22Rv1 (cell line): ENCODE results near the gene DCBLD2.

ENCODE experiments used
- H3K27ac ChIP-seq: fragments of 450-650 bp; 2 replicates; pipeline ENCODE4 v1.5.1; 2017
- ZFX ChIP-seq: fragments of 450-650 bp; IDR thresholded peaks from 2 replicates; pipeline ENCODE4 v1.6.1; 2017; ENCODE audit warnings: antibody characterized with exemption, borderline replicate concordance
- TF ChIP-seq, protein P1 (sequence below): fragments of 450-650 bp; IDR thresholded peaks from 2 replicates; pipeline ENCODE4 v1.5.1; 2017; ENCODE audit warnings: mild to moderate bottlenecking

Gene DCBLD2, protein sequence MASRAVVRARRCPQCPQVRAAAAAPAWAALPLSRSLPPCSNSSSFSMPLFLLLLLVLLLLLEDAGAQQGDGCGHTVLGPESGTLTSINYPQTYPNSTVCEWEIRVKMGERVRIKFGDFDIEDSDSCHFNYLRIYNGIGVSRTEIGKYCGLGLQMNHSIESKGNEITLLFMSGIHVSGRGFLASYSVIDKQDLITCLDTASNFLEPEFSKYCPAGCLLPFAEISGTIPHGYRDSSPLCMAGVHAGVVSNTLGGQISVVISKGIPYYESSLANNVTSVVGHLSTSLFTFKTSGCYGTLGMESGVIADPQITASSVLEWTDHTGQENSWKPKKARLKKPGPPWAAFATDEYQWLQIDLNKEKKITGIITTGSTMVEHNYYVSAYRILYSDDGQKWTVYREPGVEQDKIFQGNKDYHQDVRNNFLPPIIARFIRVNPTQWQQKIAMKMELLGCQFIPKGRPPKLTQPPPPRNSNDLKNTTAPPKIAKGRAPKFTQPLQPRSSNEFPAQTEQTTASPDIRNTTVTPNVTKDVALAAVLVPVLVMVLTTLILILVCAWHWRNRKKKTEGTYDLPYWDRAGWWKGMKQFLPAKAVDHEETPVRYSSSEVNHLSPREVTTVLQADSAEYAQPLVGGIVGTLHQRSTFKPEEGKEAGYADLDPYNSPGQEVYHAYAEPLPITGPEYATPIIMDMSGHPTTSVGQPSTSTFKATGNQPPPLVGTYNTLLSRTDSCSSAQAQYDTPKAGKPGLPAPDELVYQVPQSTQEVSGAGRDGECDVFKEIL

GRCh38 chr3:98901392-98902350 is at the start of gene DCBLD2:
Gene DCBLD2, minus strand, starts transcription at chr3:98901695. Its CDS starts 369 bp downstream, at chr3:98901326.
- peak within 1 kb of the TSS; percentile 73 for H3K27ac ChIP-seq
- TF ChIP-seq, protein P1, sequence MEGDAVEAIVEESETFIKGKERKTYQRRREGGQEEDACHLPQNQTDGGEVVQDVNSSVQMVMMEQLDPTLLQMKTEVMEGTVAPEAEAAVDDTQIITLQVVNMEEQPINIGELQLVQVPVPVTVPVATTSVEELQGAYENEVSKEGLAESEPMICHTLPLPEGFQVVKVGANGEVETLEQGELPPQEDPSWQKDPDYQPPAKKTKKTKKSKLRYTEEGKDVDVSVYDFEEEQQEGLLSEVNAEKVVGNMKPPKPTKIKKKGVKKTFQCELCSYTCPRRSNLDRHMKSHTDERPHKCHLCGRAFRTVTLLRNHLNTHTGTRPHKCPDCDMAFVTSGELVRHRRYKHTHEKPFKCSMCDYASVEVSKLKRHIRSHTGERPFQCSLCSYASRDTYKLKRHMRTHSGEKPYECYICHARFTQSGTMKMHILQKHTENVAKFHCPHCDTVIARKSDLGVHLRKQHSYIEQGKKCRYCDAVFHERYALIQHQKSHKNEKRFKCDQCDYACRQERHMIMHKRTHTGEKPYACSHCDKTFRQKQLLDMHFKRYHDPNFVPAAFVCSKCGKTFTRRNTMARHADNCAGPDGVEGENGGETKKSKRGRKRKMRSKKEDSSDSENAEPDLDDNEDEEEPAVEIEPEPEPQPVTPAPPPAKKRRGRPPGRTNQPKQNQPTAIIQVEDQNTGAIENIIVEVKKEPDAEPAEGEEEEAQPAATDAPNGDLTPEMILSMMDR: no peak
- no peak for TF ChIP-seq ZFX

GRCh38 chr3:98945666-98946065 is 44.2 kb upstream of the DCBLD2 start:
- H3K27ac ChIP-seq: no peak overlapping the region
- TF ChIP-seq, protein P1: no peak
- no peak for TF ChIP-seq ZFX

DNA sequence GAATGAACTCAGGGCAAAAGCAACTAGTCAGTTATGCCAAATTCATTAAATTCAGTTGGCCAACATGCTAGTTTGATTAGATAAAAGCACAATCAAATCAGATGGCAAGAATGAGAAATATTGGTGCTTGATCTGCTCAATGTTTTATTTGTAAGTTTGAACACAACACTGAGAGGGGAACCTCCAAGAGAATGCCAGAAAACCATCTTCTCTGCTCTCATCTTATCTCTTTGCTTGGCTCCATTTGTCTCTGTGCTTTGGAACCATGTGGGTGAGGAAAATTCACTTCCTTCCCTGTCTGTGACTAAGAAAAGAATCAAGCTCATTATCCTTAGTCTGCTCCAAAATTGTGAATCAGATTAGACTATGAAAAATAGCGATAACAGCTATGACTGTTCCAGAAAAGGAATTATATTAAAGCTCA is 43.6 kb upstream of the DCBLD2 start:
- no peak for TF ChIP-seq ZFX
- TF ChIP-seq, protein P1: no peak
- no peak overlapping the region for H3K27ac ChIP-seq

- no peak for TF ChIP-seq ZFX
- TF ChIP-seq, protein P1: no peak
- no peak overlapping the region for H3K27ac ChIP-seq
Measured at GRCh38 chr3:98930413-98930812, 28.9 kb upstream of the DCBLD2 start.

GRCh38 chr3:98921957-98922356 is 20.5 kb upstream of the DCBLD2 start:
- H3K27ac ChIP-seq: no peak overlapping the region
- TF ChIP-seq ZFX: no peak
- TF ChIP-seq, protein P1: no peak

DNA sequence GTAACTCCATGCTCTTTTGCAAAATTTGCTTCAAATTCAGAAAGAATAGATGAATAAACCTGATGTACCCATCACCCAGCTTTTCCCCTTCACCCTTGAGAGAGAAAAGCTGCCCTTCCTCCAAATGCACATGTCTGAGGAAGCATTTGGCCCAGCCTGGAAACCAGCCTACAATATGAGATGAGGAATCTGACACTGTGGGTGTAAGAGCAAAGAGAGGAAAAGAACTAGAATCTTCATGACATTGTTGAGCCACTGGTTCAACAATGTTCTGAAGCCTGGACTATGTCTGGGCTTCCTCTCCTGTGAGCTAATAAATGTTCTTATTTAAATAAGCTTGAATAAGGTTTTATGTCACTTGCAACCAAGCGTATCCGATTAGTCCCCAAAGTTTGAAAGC is 18.7 kb upstream of the DCBLD2 start:
- TF ChIP-seq, protein P1: no peak

More for the DNA sequence above, 18.7 kb upstream of the DCBLD2 start:
- H3K27ac ChIP-seq: no peak overlapping the region
